ENCODE data around the gene RANBP1.

The RANBP1 gene

GRCh38 chr22:20164863-20165262 lies 49.0 kb downstream of the RANBP1 start:
- DNase-seq (ENCODE audit: low read depth, low spot score) = no peak
- H3K4me3 ChIP-seq (ENCODE audit: low read depth, low read length) = no peak overlapping the region
- ChIA-PET CTCF (no interaction called here), POLR2A (no interaction called here)
- no peak for TF ChIP-seq CTCF (IDR thresholded peaks at IDR 0.05; ENCODE audit: insufficient read depth, low read length, missing control alignments)

DNA sequence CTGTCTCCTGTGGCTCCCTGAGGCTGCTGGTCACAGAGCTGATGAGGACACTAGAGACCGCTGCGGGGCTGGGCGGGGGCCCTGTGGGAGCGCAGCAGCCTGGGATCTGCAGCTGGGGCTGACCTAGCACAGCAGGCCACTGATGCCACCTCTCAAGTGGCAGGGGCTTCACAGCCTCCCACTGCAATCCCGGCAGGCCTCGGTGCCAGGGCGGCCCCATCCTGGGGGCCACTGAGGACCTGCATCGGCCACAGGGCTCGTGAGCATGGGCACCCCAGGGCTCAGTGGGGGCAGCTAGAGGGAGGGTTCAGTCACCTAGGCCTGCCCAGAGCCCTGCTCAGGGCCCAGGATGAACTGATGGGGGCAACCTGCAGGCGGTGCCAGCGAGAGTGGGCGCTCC lies 49.5 kb downstream of the RANBP1 start:
- H3K4me3 ChIP-seq (ENCODE audit: low read depth, low read length) = no peak overlapping the region
- CTCF ChIA-PET = interaction anchor here (1.9 kb wide), 1 partner anchor 119 kb away, joined by 5 read pairs; no protein-coding TSS in a partner anchor
- POLR2A ChIA-PET = no interaction called here
- TF ChIP-seq CTCF (IDR thresholded peaks at IDR 0.05; ENCODE audit: insufficient read depth, low read length, missing control alignments) = no peak
- DNase-seq (ENCODE audit: low read depth, low spot score) = no peak

GRCh38 chr22:20165913-20166312 lies 50.0 kb downstream of the RANBP1 start:
- CTCF ChIA-PET = interaction anchor here (1.5 to 1.9 kb wide), 2 partner anchors 10 to 119 kb away, joined by 5 read pairs; no protein-coding TSS in a partner anchor
- TF ChIP-seq CTCF (IDR thresholded peaks at IDR 0.05; ENCODE audit: insufficient read depth, low read length, missing control alignments) = no peak
- POLR2A ChIA-PET = no interaction called here
- H3K4me3 ChIP-seq (ENCODE audit: low read depth, low read length) = no peak overlapping the region
- no peak for DNase-seq (ENCODE audit: low read depth, low spot score)

DNA sequence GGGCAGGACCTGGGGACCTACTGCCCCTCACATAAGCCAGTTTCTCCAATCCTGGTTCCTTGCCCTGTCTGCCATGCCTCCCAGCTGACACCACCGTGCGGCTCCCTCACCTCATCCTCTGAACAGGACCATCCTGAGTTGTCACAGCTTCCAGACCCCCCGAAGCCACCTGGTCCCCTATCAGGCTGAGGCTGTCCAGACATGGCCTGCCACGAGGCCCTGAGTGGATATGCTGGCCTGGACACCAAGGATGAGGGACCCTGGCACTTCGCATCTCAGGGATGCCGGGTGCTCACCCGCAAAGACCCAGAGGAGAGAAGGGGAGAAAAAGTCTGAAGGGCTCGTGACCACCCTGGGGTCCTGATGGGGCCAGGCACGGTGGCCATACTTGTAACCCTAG lies 50.8 kb downstream of the RANBP1 start:
- ChIA-PET POLR2A (no interaction called here), CTCF (interaction anchor here (1.5 to 1.9 kb wide), 3 partner anchors 9 to 118 kb away, joined by 5 to 7 read pairs (median 5); no protein-coding TSS in a partner anchor)
- DNase-seq (ENCODE audit: low read depth, low spot score) = no peak
- no peak overlapping the region for H3K4me3 ChIP-seq (ENCODE audit: low read depth, low read length)
- TF ChIP-seq CTCF (IDR thresholded peaks at IDR 0.05; ENCODE audit: insufficient read depth, low read length, missing control alignments) = no peak

DNA sequence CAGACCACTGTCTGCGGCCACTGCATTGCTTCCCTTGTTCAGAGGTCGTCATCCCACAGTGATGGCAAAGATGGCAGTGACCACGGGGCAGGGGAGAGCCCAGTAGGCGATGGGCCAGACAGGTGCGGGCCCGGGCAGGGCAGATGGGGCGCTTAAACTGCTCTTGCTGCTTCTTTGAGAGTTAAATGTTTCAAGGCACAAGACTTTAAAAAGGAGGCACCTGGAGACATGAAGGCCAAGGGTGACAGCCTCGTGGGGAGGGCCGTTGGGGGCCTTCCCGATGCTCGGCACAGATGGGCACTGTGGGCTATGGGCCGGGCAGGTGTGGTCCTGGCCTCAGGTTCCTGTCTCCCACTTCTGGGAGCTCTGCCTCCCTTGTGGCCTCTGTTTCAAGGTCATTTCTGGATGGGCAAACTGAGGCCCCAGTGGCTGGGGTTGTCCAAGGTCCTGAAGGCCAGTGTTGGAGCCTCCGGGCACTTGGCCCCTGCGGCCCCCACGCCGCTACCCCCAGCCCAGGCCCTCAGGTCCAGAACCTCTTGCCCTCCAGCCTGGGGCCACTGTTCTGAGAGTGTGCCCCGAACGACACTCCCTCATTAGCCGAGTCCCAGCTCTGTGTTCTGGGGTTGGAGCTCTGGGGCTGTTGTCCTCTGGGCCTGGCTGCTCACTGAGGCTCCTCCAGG lies 51.9 kb downstream of the RANBP1 start:
- TF ChIP-seq CTCF (IDR thresholded peaks at IDR 0.05; ENCODE audit: insufficient read depth, low read length, missing control alignments) = no peak
- ChIA-PET CTCF (interaction anchor here (1.5 to 1.9 kb wide), 2 partner anchors 8 to 11 kb away, joined by 5 to 7 read pairs; no protein-coding TSS in a partner anchor), POLR2A (no interaction called here)
- no peak for DNase-seq (ENCODE audit: low read depth, low spot score)
- no peak overlapping the region for H3K4me3 ChIP-seq (ENCODE audit: low read depth, low read length)

GRCh38 chr22:20169253-20169822 lies 53.4 kb downstream of the RANBP1 start:
- CTCF ChIA-PET = interaction anchor here (0.7 kb wide), 1 partner anchor 12 kb away, joined by 3 read pairs; no protein-coding TSS in a partner anchor
- H3K4me3 ChIP-seq (ENCODE audit: low read depth, low read length) = no peak overlapping the region
- POLR2A ChIA-PET = no interaction called here
- TF ChIP-seq CTCF (IDR thresholded peaks at IDR 0.05; ENCODE audit: insufficient read depth, low read length, missing control alignments) = no peak
- DNase-seq (ENCODE audit: low read depth, low spot score) = no peak
